Hematopoietic multipotent progenitor cell treated with erythropoietin and hydrocortisone succinate and interleukin-3 and kit ligand, for 8 days (in vitro differentiated cells): ENCODE data around the gene TMEM236.
"Not testable (repeated sequence)": the region's sequence is repeated elsewhere in the genome, so short reads cannot be mapped to it uniquely, and the experiment has no call there.

Source experiments
- DNase-seq: peaks from one replicate; pipeline ENCODE4 v3.0.0-alpha.2; 2015

Gene TMEM236, protein sequence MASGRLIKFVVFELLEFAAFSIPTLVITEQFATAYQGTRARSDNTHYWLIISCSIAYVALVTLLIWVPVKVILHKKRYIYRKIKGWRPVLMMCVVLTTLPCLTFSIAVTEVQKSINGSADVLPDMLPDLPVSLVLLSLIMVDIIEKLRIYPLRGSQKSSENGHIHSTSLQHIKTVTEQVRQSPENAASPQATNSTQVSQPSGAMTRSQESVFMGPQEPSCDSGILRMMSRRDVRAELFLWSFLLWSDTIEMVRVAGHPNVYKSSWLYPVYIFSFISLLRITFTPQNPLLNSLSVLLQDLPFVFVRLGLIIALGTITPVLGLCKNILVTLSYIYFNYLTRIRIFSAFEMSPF

DNA sequence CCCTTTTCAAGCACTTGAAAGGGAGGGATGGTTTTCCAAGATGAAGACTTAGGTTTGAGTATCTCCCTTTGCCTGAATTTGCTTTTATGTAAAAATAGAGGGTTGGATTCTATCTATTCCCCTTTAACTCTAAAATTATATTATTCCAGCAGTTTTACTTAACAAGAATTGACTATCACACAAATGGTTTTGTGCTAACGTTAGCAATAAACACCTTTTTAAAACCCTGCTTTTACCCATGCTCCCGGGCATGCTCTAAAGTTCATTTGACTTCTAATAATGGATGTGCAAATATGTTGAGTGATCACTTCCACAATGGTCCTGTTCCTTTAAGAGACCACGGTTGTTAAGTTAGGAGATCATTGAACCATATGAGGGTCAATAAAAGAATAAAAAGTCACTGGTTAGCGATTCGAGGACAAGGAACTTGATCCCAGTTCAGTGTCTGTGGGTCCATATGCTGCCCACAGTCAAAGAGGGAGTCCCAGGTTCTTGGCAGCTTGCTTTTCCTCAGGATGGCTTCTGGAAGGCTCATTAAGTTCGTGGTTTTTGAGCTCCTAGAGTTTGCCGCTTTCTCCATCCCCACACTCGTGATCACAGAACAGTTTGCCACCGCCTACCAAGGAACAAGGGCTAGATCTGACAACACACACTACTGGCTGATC, at the start of gene TMEM236:
Gene TMEM236, plus strand, starts transcription at position 421 of the 665 bp plus-strand sequence. Its CDS starts 95 bp downstream, at position 516.
- DNase-seq = no peak

DNA sequence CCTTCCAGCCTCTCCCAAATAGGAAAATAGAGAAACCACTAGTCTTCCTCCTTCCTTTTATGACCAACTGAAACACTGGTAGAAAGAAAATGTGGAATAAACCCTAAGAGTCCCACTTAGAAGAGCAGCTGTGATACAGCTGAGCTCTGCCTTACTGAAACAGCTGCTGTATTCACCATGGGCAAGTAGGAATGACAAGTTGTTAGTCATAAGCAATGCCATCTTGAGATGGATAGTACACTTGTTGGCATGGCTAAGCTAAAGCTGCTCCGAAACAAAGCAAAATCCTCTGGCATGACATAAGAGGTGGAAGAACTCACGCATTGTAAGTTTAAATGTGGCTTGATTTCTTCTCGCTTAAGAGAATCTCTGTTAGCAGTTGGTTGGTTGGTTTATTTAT, 48.3 kb upstream of the TMEM236 start:
- DNase-seq = no peak

DNA sequence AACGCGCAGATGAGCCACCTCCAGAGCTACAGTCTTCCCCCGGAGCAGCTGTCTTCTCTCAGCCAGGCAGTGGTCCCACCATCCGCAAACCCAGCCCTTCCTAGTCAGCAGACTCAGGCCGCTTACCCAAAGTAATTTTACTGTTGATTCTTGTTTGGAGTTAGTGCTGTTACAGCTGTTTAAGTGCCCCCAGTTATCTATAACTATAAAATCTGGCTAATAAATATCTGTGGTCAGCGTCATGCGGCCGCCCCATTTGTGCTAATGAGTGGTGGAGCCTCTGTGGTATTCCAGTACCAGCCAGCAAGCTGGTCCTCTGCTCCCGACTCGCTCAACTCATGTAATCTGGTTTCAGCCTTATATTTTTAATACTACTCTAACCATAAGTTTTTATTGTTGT, 43.2 kb upstream of the TMEM236 start:
- no peak for DNase-seq

DNA sequence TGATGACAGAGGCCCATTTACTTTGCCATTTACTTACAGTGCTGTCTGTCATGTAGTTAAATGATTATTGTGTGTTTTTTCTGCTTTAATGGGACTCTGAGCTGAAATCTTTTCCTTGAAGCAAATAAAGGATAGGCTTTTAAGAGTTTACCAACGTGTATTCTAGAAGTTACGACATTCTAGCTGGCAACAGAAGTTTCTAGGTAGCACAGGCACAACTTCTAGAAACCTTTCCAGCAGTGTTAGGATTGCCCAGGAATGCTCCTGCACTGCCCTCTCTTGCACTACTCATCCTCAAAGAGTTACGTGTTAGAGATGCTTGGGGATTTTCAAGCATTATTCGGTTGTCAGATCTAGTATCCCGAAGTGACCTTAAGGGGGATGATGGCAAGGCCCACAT, 42.5 kb upstream of the TMEM236 start:
- DNase-seq = no peak

DNA sequence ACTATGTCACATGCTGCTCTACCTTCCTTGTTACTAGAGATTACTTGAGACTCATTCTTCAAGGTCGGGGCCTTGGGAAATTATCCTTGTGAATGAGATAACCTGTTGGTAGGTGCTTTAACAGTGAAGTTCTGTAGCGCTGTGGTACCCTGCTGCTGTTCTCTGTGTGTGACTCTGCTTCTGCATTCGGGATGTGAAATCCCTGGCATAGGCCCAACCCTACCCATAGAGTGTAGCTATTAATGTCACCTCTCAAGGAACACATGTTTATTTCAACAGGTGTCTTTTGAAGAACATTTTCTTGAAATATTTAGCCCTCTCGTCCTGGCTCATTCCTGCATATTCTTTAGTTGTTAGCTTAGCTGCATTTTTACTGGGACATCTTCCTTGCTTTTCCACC, 41.8 kb upstream of the TMEM236 start:
- DNase-seq = no peak

DNA sequence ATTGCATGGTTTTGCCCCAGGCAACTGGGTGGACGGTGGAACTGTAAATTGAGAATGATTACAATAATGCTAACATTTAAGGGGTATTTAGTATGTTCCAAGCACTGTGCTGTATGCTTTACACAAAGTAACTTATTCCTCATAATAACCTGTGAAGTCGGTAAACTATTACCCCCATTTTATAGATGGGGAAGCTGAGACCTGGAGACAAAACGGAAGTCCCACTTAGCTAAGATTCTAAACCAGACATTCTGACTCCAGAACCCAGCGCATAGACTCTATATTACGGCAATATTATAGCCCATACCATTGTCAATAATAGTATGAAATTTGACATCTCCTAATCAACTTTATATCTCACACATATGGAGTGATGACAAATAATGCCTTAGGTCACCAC, 39.9 kb upstream of the TMEM236 start:
- no peak for DNase-seq

DNA sequence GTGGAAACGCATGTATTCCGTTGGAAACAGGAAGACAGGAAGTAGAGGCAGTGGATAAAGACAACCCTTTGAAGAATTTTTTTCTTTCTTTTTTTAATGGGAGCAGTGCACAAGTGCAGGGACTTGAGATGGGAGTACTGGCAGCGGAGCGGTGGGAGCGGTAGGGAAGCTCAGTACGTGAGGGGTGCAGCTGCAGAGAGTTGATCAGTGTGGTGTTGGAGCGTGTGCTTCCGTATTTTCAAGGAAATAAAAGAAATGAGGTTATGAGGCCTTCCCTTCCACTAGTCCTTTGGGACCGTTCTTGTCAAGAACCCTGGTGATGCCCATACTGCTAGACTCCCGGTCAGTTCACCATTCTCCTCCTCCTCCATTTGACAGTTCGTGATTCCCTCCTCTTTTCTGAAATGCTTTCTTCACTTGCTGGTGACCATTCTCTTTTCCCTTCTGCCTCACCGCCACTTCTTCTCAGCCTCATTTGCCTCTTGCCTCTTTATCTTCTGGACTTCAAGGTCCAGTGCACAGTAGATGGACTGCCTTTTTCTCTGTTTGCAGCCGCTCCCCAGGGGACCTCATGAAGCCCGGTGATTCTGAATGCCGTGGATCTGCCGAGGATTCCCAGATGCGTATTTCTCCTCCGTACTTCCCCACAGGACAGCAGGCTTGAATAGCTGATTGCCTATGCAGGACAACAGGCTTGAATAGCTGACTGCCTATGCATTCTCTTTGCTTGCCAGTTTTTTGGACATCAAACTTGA, 39.1 kb upstream of the TMEM236 start:
- DNase-seq = no peak

DNA sequence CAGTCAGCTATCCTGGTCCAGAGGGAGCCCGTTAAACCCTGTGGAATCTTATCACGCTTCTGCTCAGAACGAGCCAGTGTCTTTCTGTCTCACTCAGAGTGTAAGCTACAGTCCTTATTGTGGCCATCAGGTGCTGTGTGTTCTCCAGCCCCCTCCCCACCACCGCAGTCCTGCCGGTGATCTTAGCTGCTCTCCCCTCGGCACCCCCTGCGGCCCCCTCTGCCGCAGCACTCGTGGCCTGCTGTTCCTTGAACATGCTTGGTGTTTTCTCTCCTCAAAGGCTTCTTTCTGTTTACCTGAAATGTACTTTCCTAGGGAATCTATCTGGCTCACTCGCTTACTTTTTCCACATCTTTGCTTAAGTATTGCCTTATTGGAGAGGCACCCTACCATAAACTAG, 38.2 kb upstream of the TMEM236 start:
- DNase-seq = no peak

DNA sequence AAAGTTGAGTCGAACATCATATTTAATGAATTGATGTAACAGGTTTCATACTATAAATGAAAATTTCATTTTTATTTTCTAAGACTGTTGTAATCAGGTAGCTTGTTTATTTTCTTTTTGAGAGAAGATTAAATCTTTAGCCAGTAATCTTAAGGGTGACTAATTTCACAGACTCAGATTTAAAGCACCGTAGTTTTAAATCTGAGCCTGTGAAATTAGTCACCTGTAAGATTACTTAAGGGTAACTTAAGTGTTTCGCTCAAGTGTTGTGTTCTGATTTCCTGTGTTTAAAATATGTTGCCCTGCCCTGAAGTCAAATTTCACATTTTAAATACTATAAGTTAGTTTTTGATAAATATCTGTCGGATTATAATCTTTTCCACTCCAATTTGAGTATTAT, 35.8 kb upstream of the TMEM236 start:
- no peak for DNase-seq

DNA sequence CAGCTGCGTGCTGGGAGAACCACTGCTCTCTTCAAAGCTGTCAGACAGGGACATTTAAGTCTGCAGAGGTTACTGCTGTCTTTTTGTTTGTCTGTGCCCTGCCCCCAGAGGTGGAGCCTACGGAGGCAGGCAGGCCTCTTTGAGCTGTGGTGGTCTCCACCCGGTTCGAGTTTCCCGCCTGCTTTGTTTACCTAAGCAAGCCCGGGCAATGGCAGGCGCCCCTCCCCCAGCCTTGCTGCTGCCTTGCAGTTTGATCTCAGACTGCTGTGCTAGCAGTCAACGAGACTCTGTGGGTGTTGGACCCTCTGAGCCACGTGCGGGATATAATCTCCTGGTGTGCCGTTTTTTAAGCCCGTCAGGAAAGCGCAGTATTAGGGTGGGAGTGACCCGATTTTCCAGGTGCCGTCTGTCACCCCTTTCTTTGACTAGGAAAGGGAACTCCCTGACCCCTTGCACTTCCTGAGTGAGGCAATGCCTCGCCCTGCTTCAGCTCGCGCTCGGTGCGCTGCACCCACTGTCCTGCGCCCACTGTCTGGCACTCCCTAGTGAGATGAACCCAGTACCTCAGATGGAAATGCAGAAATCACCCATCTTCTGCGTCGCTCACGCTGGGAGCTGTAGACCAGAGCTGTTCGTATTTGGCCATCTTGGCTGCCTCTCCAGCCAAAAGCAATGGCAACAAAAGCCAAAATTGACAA, 29.5 kb upstream of the TMEM236 start:
- DNase-seq = not testable (repeated sequence)

DNA sequence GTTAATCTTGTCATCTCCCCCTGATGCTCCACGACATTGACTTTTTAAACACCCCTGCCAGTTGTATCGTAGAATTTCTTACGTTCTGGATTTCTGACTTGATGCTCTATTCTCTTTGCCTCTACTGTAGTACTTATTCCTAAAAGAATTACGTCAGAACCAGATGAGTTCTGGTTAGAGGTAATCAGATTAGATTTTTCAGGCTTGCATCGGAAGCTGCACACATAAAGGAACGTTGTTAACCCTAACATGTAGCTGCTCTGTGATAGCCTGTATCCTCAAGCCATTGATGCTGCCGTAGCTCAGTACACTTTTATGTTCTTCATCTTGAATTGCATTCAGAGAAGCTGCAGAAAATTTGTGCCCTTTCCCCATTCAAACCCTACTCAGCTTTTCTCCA, 26.3 kb upstream of the TMEM236 start:
- no peak for DNase-seq

DNA sequence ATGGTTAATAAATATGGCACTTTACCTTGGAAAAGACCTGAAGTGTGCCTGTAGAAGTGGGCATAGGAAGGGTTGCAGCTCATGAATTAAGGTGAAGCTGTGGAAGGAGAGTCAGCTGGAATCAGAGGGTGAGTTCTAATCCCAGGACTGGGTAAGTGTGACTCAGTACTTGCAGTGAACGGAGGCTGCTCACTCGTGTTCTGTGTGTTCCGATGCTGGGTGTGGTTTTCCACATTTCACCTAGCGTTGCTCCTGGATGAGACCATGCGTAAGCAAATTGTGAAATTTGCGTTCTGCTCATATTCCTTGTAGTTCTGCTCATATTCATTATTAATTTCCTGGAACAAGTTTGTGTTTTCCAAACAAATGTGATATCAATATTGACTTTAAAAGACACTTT, 22.4 kb upstream of the TMEM236 start:
- no peak for DNase-seq

DNA sequence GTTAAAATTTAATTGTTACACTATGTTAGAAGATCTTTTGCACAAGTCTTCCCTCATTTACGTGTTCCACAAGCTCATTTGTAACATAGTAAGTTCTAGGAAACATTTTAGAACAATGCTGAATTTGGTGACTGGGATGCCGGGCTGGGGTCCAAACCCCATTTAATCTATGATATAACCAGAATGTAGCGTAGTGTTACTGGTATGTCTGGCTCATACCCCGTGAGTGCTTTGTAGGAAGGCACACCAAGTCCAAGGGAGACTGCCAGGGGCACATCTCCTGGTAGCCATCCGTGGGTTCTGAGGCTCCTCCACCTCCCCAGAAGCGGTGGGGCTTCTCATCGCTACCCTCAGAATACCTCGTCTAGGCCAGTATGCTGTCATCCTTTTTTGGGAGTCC, 21.3 kb upstream of the TMEM236 start:
- DNase-seq = no peak

DNA sequence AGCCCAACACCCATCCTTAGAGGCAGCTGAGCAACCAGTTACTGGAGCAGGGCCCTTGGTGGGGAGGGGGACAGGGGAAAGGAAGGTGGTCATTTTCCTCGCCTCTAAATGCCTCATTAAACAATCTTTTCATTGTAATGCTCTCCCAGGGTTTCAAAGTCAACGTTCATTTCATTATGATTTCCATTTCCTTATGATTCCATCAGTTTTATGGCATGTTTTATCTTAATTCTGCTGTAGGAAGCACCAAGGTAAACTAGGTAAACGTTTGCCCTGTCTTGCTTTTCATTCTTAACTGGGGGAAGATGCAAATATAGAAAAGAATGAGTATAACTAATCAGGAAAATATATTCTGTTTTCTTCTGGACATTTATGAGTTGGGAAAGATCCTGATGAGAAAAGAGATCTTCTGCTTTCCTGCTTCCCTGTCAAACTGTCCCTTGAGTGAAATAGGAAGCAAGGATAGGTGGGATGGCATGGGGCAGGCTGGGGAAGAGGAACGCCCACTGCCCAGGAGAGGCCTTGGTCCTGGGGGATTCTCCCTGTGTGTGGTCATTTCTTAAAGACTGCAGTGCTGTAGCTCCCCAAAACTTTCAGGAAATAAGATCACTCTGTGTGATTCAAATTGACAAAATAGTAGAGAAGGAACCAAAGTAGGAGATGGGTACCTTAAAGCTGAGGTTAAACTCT, 20.5 kb upstream of the TMEM236 start:
- DNase-seq = no peak

DNA sequence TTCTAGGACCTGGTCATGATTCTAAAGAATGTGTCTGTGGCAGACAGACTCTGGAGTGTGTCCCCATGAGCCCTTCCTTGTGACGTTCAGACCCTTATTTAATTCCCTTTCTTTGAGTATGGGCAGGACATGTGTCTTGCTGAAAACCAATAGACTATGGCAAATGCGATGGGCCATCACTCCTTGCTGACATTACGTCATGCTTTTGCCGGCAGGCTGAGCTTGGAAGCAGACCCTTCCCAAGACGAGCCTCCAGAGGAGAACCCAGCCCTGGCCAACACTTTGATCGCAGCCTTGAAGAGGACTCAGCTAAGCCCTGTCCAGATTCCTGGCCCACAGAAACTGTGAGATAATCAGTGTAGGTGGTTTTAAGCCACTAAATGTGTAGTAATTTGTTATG, 18.4 kb upstream of the TMEM236 start:
- no peak for DNase-seq

DNA sequence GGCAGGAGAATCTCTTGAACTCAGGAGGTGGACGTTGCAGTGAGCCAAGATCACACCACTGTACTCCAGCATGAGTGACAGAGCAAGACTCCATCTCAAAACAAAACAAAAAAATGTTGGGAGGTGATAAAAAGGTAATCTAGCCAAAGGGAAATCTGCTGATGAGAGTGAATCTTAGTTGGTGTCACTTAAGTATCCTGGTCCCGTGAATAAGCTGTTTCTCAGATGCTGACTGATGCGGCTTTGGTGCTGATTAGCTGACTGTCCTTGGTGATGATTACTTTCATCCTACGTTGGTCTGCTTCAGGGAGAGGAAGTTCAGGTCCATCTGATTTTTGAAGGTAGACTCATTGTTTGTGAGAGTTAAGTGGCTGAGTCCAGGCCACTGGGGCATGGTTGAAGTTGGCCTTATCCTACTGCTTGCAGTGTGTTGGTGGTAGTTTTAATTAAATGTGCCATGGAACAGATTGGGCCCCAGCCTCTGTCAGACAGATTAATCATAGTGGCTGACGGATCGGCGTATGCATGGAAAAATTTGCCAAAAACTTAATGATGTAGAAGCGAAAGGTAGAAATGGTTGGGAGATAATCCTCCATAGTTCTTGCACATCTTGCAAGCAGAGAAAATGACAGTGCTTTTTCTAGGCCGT, 17.4 kb upstream of the TMEM236 start:
- peak; percentile 13 for DNase-seq

DNA sequence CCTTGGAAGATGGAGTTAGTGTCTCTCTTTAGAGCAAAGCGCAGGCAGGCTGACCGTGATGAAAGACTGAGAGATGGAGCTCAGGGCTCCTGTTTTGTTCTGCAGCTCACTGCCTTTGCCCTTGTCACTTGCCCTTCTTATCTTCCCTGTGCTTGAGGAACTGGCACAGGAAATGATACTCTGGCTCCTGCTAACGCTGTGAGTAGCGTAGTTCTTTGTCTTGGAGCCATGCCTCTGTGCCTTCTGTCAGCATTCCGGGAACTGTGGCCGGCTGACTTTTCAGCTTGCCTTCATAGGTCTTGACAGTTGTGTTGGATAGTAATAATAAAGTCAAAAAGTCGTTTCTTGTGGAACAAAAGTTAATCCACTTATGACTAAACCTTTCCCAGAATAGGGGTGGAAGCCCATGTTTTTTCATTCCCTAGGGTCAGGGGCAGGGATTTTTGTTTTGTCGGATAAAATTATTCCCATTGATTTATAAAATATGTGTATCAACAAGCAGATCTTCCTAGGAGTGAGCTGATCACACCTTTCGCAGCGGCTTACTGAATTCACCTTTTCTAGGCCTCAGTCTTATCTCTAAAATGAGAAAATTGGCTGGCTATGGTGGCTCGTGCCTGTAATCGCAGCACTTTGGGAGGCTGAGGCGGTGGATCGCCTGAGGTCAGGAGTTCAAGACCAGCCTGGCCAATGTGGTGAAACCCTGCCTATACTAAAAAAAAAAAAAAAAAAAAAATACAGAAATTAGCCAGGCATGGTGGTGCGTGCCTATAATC, 16.6 kb upstream of the TMEM236 start:
- DNase-seq = peak; percentile 65

DNA sequence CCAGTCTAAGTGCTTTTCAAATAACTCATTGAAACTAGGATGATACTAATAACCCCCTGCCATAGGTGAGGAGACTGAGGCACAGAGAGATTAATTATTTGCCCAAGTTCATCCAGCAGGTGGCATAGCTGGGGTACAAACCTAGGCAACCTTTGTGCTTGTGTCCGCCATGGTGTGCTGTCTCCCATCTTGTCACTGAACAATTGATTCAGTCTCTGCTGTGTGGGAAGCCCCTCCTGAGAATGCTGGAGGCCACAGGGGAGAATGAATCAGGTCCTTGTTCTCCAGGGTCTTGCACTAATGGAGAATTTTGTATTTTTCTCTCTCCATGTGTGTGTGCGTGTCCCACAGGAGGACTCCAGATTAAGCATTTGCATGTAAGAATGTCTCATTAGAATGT, 15.8 kb upstream of the TMEM236 start:
- DNase-seq = no peak

DNA sequence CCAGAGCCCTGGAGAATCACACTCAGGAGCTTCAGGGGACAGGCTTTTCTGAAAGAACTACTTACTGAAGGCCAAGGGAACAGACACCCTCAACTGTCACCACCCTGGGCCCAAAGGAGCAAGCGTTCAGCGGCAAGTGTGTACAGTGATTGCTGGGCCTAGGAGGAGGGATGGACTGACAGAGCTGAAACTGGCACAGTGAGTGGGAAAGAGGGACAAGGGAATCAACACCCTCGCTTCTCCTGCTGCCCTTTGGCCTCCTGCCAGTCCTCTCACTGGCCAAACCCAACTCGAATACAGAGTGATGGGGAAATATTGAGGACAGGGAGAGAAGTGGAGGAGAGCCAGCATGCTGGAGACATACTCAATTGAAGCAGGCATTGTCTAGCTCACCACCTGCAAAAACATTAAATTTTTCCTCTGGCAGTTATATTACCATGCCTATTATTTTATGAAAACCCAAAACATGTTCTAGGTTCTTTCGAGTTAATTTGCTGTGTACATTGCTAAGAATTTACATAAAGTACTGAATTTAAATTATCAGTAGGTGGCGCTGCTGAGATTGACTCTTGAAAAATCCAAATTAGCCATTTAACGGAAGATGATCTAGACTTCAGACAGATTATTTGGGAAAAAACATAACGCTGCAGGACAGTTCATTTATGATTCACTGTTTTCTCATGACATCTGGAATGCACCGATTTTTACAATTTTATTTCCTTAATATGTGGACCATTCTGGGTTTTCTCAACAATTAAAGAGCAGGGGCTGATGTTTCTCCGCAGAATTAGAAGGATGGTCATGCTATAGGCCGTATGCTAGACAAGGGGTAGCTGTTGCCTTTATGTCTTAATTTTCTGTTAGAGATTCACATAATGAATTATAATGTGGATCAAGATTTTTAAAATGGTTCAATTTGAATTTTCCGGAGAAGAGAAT, 14.7 kb upstream of the TMEM236 start:
- peak; percentile 58 for DNase-seq

DNA sequence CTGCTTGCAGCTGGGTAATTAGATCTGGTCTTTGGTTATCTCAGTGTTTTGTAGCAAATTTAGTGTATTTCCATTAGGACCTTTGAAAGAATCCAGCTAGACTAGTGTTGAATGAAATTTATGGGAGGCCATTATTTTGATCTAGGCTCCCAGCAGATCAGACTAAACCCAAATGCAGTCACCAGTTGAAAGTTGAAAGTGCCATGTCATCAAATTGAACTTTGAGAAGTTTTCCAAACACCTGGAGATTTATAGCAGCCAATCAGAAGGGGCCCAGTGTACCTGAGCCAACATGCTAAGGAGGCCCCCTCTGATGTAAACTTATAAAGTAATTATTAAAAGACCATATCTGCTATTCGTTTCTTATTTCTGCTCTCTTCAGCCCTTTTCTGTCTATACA, 11.3 kb upstream of the TMEM236 start:
- no peak for DNase-seq
